DMS79 (cell line): Measurements from ENCODE around the gene IGF2BP2.

ENCODE experiments used
- DNase-seq: peaks from one replicate; lab custom pipeline; 2025; lab: John Stamatoyannopoulos, UW

IGF2BP2 gene

GRCh38 chr3:185764980-185765370 lies 59.9 kb downstream of the IGF2BP2 start:
- DNase-seq = no peak

GRCh38 chr3:185764163-185764979 lies 60.5 kb downstream of the IGF2BP2 start:
- no peak for DNase-seq

GRCh38 chr3:185763347-185764005 lies 61.4 kb downstream of the IGF2BP2 start:
- no peak for DNase-seq

GRCh38 chr3:185760550-185760949 lies 64.3 kb downstream of the IGF2BP2 start:
- DNase-seq = no peak

GRCh38 chr3:185760088-185760487 lies 64.8 kb downstream of the IGF2BP2 start:
- no peak for DNase-seq

GRCh38 chr3:185759512-185759911 lies 65.3 kb downstream of the IGF2BP2 start:
- DNase-seq = no peak

GRCh38 chr3:185758912-185759311 lies 65.9 kb downstream of the IGF2BP2 start:
- no peak for DNase-seq

GRCh38 chr3:185757176-185757575 lies 67.7 kb downstream of the IGF2BP2 start:
- no peak for DNase-seq

GRCh38 chr3:185756477-185756876 lies 68.4 kb downstream of the IGF2BP2 start:
- DNase-seq = no peak

GRCh38 chr3:185754920-185755319 lies 69.9 kb downstream of the IGF2BP2 start:
- no peak for DNase-seq

GRCh38 chr3:185753354-185753753 lies 71.5 kb downstream of the IGF2BP2 start:
- no peak for DNase-seq

GRCh38 chr3:185750702-185751101 lies 74.1 kb downstream of the IGF2BP2 start:
- DNase-seq = no peak

GRCh38 chr3:185750015-185750414 lies 74.8 kb downstream of the IGF2BP2 start:
- DNase-seq = no peak

GRCh38 chr3:185746470-185746869 lies 78.4 kb downstream of the IGF2BP2 start:
- DNase-seq = no peak

- no peak for DNase-seq
Observed at GRCh38 chr3:185744997-185745843, 79.6 kb downstream of the IGF2BP2 start.

GRCh38 chr3:185741586-185741985 lies 83.3 kb downstream of the IGF2BP2 start:
- no peak for DNase-seq

- no peak for DNase-seq
Observed at GRCh38 chr3:185740133-185740532, 84.7 kb downstream of the IGF2BP2 start.

GRCh38 chr3:185739264-185739701 lies 85.6 kb downstream of the IGF2BP2 start:
- no peak for DNase-seq

GRCh38 chr3:185737740-185738680 lies 86.8 kb downstream of the IGF2BP2 start:
- DNase-seq = no peak

GRCh38 chr3:185737020-185737419 lies 87.8 kb downstream of the IGF2BP2 start:
- DNase-seq = no peak

GRCh38 chr3:185734725-185735096 lies 90.1 kb downstream of the IGF2BP2 start:
- DNase-seq = no peak
